SU-DHL-6 (cell line): ENCODE results near the gene CD2.

Experiments
- H2AFZ ChIP-seq: fragments of 200-600 bp; sonication (generic); 2 replicates; pipeline ENCODE4 v1.6.1; 2014; ENCODE audit warnings: low read depth, mild to moderate bottlenecking, moderate library complexity, mixed read lengths, antibody characterized with exemption, low read length; ENCODE audit not compliant: severe bottlenecking
- H3F3A ChIP-seq: fragments of 200-600 bp; shearing (Covaris generic); 2 replicates; pipeline ENCODE4 v1.6.0; 2016; ENCODE audit warnings: antibody characterized with exemption, mild to moderate bottlenecking; ENCODE audit not compliant: insufficient read depth
- H3K27ac ChIP-seq: fragments of 200-600 bp; sonication (generic); 2 replicates; pipeline ENCODE4 v1.5.1; 2016; ENCODE audit warnings: low read depth, mild to moderate bottlenecking, low read length, moderate library complexity, mixed read lengths
- H3K27me3 ChIP-seq: fragments of 200-600 bp; sonication (generic), shearing (Covaris generic); 2 replicates; pipeline ENCODE4 v1.6.0; 2014; ENCODE audit warnings: mild to moderate bottlenecking, low read length
- H3K36me3 ChIP-seq: fragments of 200-600 bp; sonication (generic); 2 replicates; pipeline ENCODE4 v1.6.1; 2014; ENCODE audit warnings: mild to moderate bottlenecking, low read length, mixed read lengths
- H3K4me2 ChIP-seq: fragments of 300-600, 200-600 bp; shearing (Covaris generic), sonication (generic); 2 replicates; pipeline ENCODE4 v1.6.0; 2014; ENCODE audit warnings: low read length, low read depth, mild to moderate bottlenecking; ENCODE audit not compliant: poor library complexity, severe bottlenecking
- H3K4me3 ChIP-seq: fragments of 200-600 bp; sonication (generic); 2 replicates; pipeline ENCODE4 v1.5.1; 2014; ENCODE audit warnings: antibody characterized with exemption, low read length, mild to moderate bottlenecking, mixed read lengths; ENCODE audit not compliant: insufficient read depth, poor library complexity, severe bottlenecking
- H3K79me2 ChIP-seq: fragments of 200-600 bp; sonication (generic); 2 replicates; pipeline ENCODE4 v1.6.1; 2014; ENCODE audit warnings: mild to moderate bottlenecking, low read length, moderate library complexity; ENCODE audit not compliant: insufficient read depth
- H3K9ac ChIP-seq: fragments of 200-600 bp; sonication (generic); 2 replicates; pipeline ENCODE4 v1.7.0; 2014; ENCODE audit warnings: mild to moderate bottlenecking, low read length
- H3K9me2 ChIP-seq: fragments of 200-600 bp; sonication (generic); replicated peaks from 2 replicates; pipeline ENCODE4 v1.6.1; 2014; ENCODE audit warnings: low read length; ENCODE audit not compliant: insufficient read depth
- H3K9me3 ChIP-seq: fragments of 200-600 bp; sonication (generic); 2 replicates; pipeline ENCODE4 v1.6.1; 2014; ENCODE audit warnings: low read length, mixed read lengths; ENCODE audit not compliant: insufficient read depth
- H4K20me1 ChIP-seq: fragments of 200-600 bp; sonication (generic); 2 replicates; pipeline ENCODE4 v1.6.1; 2014; ENCODE audit warnings: low read depth, mild to moderate bottlenecking, antibody characterized with exemption, low read length, moderate library complexity, mixed read lengths
- EZH2phosphoT487 ChIP-seq: fragments of 200-600 bp; sonication (generic), shearing (Covaris generic); conservative IDR thresholded peaks from 2 replicates; pipeline ENCODE4 v1.6.1; 2018; ENCODE audit warnings: mild to moderate bottlenecking, antibody characterized with exemption, low read length, moderate library complexity, mixed read lengths
- TF ChIP-seq, protein P1 (sequence below): fragments of 200-600 bp; sonication (generic); IDR thresholded peaks from one replicate; pipeline ENCODE4 v1.5.1; 2017; ENCODE audit warnings: antibody characterized with exemption, mild to moderate bottlenecking, low read length, moderate library complexity; ENCODE audit not compliant: insufficient read depth, poor library complexity, severe bottlenecking

Gene CD2

GRCh38 chr1:116708255-116708900 lies 45.9 kb upstream of the CD2 start:
- H3K4me2 ChIP-seq = no peak overlapping the region
- H3F3A ChIP-seq = no peaks in the 10 kb centered on the region
- H3K27ac ChIP-seq = no peak overlapping the region
- no peak overlapping the region for H3K4me3 ChIP-seq
- no peak overlapping the region for H2AFZ ChIP-seq
- H3K9ac ChIP-seq = no peak overlapping the region
- H3K9me2 ChIP-seq = no peaks in the 10 kb centered on the region
- TF ChIP-seq, protein P1, sequence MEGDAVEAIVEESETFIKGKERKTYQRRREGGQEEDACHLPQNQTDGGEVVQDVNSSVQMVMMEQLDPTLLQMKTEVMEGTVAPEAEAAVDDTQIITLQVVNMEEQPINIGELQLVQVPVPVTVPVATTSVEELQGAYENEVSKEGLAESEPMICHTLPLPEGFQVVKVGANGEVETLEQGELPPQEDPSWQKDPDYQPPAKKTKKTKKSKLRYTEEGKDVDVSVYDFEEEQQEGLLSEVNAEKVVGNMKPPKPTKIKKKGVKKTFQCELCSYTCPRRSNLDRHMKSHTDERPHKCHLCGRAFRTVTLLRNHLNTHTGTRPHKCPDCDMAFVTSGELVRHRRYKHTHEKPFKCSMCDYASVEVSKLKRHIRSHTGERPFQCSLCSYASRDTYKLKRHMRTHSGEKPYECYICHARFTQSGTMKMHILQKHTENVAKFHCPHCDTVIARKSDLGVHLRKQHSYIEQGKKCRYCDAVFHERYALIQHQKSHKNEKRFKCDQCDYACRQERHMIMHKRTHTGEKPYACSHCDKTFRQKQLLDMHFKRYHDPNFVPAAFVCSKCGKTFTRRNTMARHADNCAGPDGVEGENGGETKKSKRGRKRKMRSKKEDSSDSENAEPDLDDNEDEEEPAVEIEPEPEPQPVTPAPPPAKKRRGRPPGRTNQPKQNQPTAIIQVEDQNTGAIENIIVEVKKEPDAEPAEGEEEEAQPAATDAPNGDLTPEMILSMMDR = no peak
- no peak for TF ChIP-seq EZH2phosphoT487
- no peaks in the 10 kb centered on the region for H3K79me2 ChIP-seq
- H4K20me1 ChIP-seq = no peaks in the 10 kb centered on the region
- H3K36me3 ChIP-seq = no peaks in the 10 kb centered on the region
- H3K27me3 ChIP-seq = no peaks in the 10 kb centered on the region
- H3K9me3 ChIP-seq = no peaks in the 10 kb centered on the region

GRCh38 chr1:116709666-116710167 lies 44.5 kb upstream of the CD2 start:
- Histone ChIP-seq H4K20me1 (no peaks in the 10 kb centered on the region), H3K9ac (no peak overlapping the region), H3K79me2 (no peaks in the 10 kb centered on the region), H3K27me3 (no peaks in the 10 kb centered on the region), H3K4me2 (no peak overlapping the region), H3K9me3 (no peaks in the 10 kb centered on the region), H2AFZ (no peak overlapping the region), H3K4me3 (no peak overlapping the region), H3K9me2 (no peaks in the 10 kb centered on the region), H3K27ac (no peak overlapping the region), H3K36me3 (no peaks in the 10 kb centered on the region), H3F3A (no peaks in the 10 kb centered on the region)
- TF ChIP-seq EZH2phosphoT487 = no peak
- TF ChIP-seq, protein P1 = no peak

GRCh38 chr1:116710420-116711262 lies 43.6 kb upstream of the CD2 start:
- Histone ChIP-seq H3K9me3 (no peaks in the 10 kb centered on the region), H3K27me3 (no peaks in the 10 kb centered on the region), H3K27ac (no peak overlapping the region), H3F3A (no peaks in the 10 kb centered on the region), H2AFZ (no peak overlapping the region), H3K4me2 (no peak overlapping the region), H4K20me1 (no peaks in the 10 kb centered on the region), H3K9me2 (no peaks in the 10 kb centered on the region), H3K4me3 (no peak overlapping the region), H3K79me2 (no peaks in the 10 kb centered on the region), H3K36me3 (no peaks in the 10 kb centered on the region), H3K9ac (no peak overlapping the region)
- TF ChIP-seq, protein P1 = no peak
- TF ChIP-seq EZH2phosphoT487 = no peak
